OCI-LY7 (cell line): Measurements from ENCODE around the gene GIPC3.

ENCODE experiments used
- CTCF ChIP-seq: fragments of 200-600 bp; sonication (generic); conservative IDR thresholded peaks from 2 replicates; pipeline ENCODE4 v1.5.1; 2014; ENCODE audit warnings: mild to moderate bottlenecking, antibody characterized with exemption, low read length, moderate library complexity, mixed read lengths
- EZH2phosphoT487 ChIP-seq: fragments of 200-600 bp; sonication (generic); IDR thresholded peaks from 2 replicates; pipeline ENCODE4 v1.6.1; 2018; ENCODE audit warnings: low read depth, borderline replicate concordance, mild to moderate bottlenecking, mixed run types, antibody characterized with exemption, low read length, moderate library complexity, mixed read lengths

- TF ChIP-seq CTCF (no peak), EZH2phosphoT487 (no peak)
These were observed 20.5 kb downstream of the GIPC3 start for GRCh38 chr19:3605770-3606169.
